Transverse colon (tissue), 4 donors: ENCODE results near the gene ATP1A3.

Experiments
- CTCF ChIP-seq, 5 experiments: fragments of 200-600 bp in 3 of 5; fragments of 450-650 bp in 2 of 5; sonication (generic) in 3 of 5; IDR thresholded peaks; 1 replicate in 2 of 5; 2 replicates in 3 of 5; pipeline ENCODE4 v1.5.1; 2016 to 2017; ENCODE audit warnings: antibody characterized with exemption in 5 of 5, inconsistent platforms in 3 of 5, mild to moderate bottlenecking in 2 of 5, moderate library complexity in 1 of 5
- POLR2AphosphoS5 ChIP-seq, 3 donors: sonication (generic); formaldehyde crosslinking; IDR thresholded peaks; one replicate each; pipeline ENCODE4 v1.6.1; 2016; ENCODE audit warnings: antibody characterized with exemption in 3 of 3

- no peak for TF ChIP-seq CTCF (IDR thresholded peaks at IDR 0.05)
- TF ChIP-seq POLR2AphosphoS5 (IDR thresholded peaks at IDR 0.05), result peak in 1 of 3 donors; percentile 30
These were observed 36.7 kb downstream of the ATP1A3 start for GRCh38 chr19:41957161-41957837.
